Panc1 (cell line): ENCODE measurements around the gene CLIC4. TPM values are rescaled to one million over a fixed set of nuclear protein-coding genes. Genes with fewer than 3 reads are reported as not detected.

Experiments used
- ATAC-seq: fragments of 200-7000 bp; cut with Tn5 transposase; 2 replicates; pipeline ENCODE4 v1.9.1; 2020; ENCODE audit warnings: mild to moderate bottlenecking, moderate library complexity
- BruUV-seq: library from RNA; stranded (reverse); fragments of 400-500 nt; replicated peaks from 2 replicates; lab custom pipeline; 2021; lab: Mats Ljungman, UMichigan
- CTCF ChIA-PET: fragments of 300-600 bp; sonication (Branson Sonifier 250); formaldehyde crosslinking; loops from one replicate; lab custom pipeline; 2022; ENCODE audit warnings: antibody characterized with exemption; lab: Charles Lee
- POLR2A ChIA-PET: fragments of 300-600 bp; sonication (Branson Sonifier 250); formaldehyde crosslinking; loops from one replicate; lab custom pipeline; 2022; ENCODE audit warnings: antibody characterized with exemption; lab: Charles Lee
- DNase-seq: peaks from one replicate; pipeline ENCODE4 v3.0.0-alpha.2; 2010; ENCODE audit warnings: low read depth, low spot score
- H3K27ac ChIP-seq: 2 replicates; pipeline ENCODE4 v1.5.1; 2011; ENCODE audit warnings: mild to moderate bottlenecking, low read length, inconsistent platforms
- H3K27me3 ChIP-seq: fragments of 200-500 bp; sonication (Bioruptor generic); 2 replicates; pipeline ENCODE4 v1.6.0; 2014; ENCODE audit warnings: low read length, inconsistent platforms; ENCODE audit not compliant: control insufficient read depth, insufficient read depth
- H3K36me3 ChIP-seq: fragments of 200-500 bp; sonication (Bioruptor generic); 2 replicates; pipeline ENCODE4 v1.5.1; 2014; ENCODE audit warnings: inconsistent platforms, mild to moderate bottlenecking, low read length, moderate library complexity; ENCODE audit not compliant: control insufficient read depth, insufficient read depth
- H3K4me1 ChIP-seq: 2 replicates; pipeline ENCODE4 v1.5.1; 2011; ENCODE audit warnings: inconsistent platforms, mild to moderate bottlenecking, low read length, moderate library complexity; ENCODE audit not compliant: control insufficient read depth, insufficient read depth
- H3K4me3 ChIP-seq, 2 experiments: 2 replicates each; pipeline ENCODE4 v1.5.1; 2011 to 2012; ENCODE audit warnings: low read depth in 2 of 2, low read length in 2 of 2, mild to moderate bottlenecking in 2 of 2, inconsistent platforms in 1 of 2, moderate library complexity in 1 of 2
- H3K9me3 ChIP-seq: fragments of 200-500 bp; sonication (Bioruptor generic); 2 replicates; pipeline ENCODE4 v1.5.1; 2014; ENCODE audit warnings: low read depth, mild to moderate bottlenecking, inconsistent platforms, low read length, moderate library complexity; ENCODE audit not compliant: control insufficient read depth, insufficient read depth
- CTCF ChIP-seq: fragments of 450-650 bp; IDR thresholded peaks from 2 replicates; pipeline ENCODE4 v1.5.1; 2017; ENCODE audit warnings: mild to moderate bottlenecking
- POLR2AphosphoS5 ChIP-seq: IDR thresholded peaks from 2 replicates; pipeline ENCODE4 v1.6.1; 2012; ENCODE audit warnings: mild to moderate bottlenecking, low read depth, low read length, moderate library complexity
- REST ChIP-seq, 2 experiments: IDR thresholded peaks; 2 replicates each; pipeline ENCODE4 v1.6.1; 2011 to 2012; ENCODE audit warnings: low read depth in 2 of 2, control low read depth in 1 of 2, low read length in 1 of 2, mild to moderate bottlenecking in 1 of 2, moderate library complexity in 1 of 2; ENCODE audit not compliant: insufficient read depth in 1 of 2
- SIN3A ChIP-seq: IDR thresholded peaks from 2 replicates; pipeline ENCODE4 v1.6.1; 2012; ENCODE audit warnings: low read depth, mild to moderate bottlenecking, low read length, moderate library complexity, borderline replicate concordance; ENCODE audit not compliant: insufficient read depth
- TCF7L2 ChIP-seq: IDR thresholded peaks from 2 replicates; pipeline ENCODE4 v1.6.1; 2011; ENCODE audit warnings: mild to moderate bottlenecking, low read depth, low read length, inconsistent platforms
- in situ Hi-C: cut with HindIII; loops from 2 replicates; pipeline ENCODE4 v1.10.0; 2016; ENCODE audit warnings: low sequenced_read_pairs, low pct_unique_long_range_greater_than_20kb
- intact Hi-C: fragments of 100-400 bp; cut with micrococcal nuclease; formaldehyde crosslinking; loops from one replicate; pipeline ENCODE4 v1.10.0; 2022; ENCODE audit not compliant: unreplicated experiment
- total RNA-seq: library from RNA; stranded (reverse); gene quantifications from one replicate; pipeline ENCODE4 v1.2.1, GENCODE V29; 2021; ENCODE audit not compliant: unreplicated experiment

Gene CLIC4
- total RNA-seq, 1 experiment from 2014 or later: 123 TPM

GRCh38 chr1:24735509-24736375, 9.5 kb upstream of the CLIC4 start:
- no peak overlapping the region for H3K4me3 ChIP-seq
- no peaks in the 10 kb centered on the region for H3K27me3 ChIP-seq
- no peak for DNase-seq
- no peaks in the 10 kb centered on the region for H3K36me3 ChIP-seq
- peak; percentile 60 for ATAC-seq
- TF ChIP-seq POLR2AphosphoS5: no peak
- no peak for TF ChIP-seq REST (IDR thresholded peaks at IDR 0.05; ENCODE audit: insufficient read depth in 1 of 2, low read depth in 2 of 2, low read length in 1 of 2)
- TF ChIP-seq SIN3A: no peak
- TF ChIP-seq TCF7L2: no peak
- no peak for TF ChIP-seq CTCF
- intact Hi-C loops (no loop called here), in situ Hi-C loops (no loop called here)
- H3K4me1 ChIP-seq: peaks cover 16% of the 10 kb centered on the region
- H3K27ac ChIP-seq: peak overlapping the region; percentile 51
- no peaks in the 10 kb centered on the region for H3K9me3 ChIP-seq
- CTCF ChIA-PET: no interaction called here
- POLR2A ChIA-PET: interaction anchor here (0.6 kb wide), 1 partner anchor 429 kb away, joined by 4 read pairs; no protein-coding TSS in a partner anchor
- BruUV-seq: no TSS peak

DNA sequence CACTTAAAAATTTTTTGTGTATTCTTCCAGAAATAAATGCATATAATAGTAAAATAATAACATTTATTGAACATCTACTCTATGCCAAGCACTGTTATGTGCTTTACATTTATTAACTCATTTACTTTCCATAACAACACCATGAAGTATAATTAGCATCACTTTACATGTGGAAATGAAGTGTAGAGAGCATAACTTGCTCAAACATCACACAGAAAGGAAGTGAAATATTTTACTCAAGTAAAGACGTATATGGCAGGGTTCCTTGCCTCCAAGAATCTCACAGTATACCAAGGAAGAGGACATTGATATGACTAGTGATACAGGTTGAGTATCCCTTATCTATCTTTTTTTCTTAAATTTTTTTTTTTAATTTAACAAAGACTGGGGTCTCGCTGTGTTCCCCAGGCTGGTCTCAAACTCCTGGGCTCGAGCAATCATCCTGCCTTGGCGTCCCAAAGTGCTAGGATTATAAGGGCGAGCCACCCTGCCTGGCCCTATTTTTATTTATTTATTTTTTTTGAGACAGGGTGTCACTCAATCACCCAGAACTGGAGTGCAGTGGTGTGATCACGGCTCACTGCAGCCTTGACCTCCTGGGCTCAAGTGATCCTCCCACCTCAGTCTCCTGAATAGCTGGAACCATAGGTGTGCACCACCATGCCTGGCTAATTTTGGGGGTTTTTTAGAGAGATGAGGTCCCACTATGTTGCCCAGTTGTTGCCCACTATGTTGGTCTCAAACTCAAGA, 7.7 kb upstream of the CLIC4 start:
- DNase-seq (no peak), ATAC-seq (no peak)
- H3K4me1 ChIP-seq: peaks cover 14% of the 10 kb centered on the region
- H3K27me3 ChIP-seq: no peaks in the 10 kb centered on the region
- BruUV-seq: no TSS peak
- ChIA-PET POLR2A (no interaction called here), CTCF (no interaction called here)
- H3K36me3 ChIP-seq: no peaks in the 10 kb centered on the region
- intact Hi-C loops: no loop called here
- H3K27ac ChIP-seq: no peak overlapping the region
- no peak for TF ChIP-seq TCF7L2
- no peak for TF ChIP-seq POLR2AphosphoS5
- TF ChIP-seq REST (IDR thresholded peaks at IDR 0.05; ENCODE audit: insufficient read depth in 1 of 2, low read depth in 2 of 2, low read length in 1 of 2): no peak
- no peaks in the 10 kb centered on the region for H3K9me3 ChIP-seq
- no peak overlapping the region for H3K4me3 ChIP-seq
- in situ Hi-C loops: no loop called here
